Measurements from ENCODE around the gene CFAP61.

GRCh38 chr20:20295621-20296498 is 243.5 kb downstream of the CFAP61 start:
- no peak for TF ChIP-seq CTCF (IDR thresholded peaks at IDR 0.05)
- no peak for TF ChIP-seq CREB1 (CRISPR knock-in tag; IDR thresholded peaks at IDR 0.05)
- TF ChIP-seq, protein P1, sequence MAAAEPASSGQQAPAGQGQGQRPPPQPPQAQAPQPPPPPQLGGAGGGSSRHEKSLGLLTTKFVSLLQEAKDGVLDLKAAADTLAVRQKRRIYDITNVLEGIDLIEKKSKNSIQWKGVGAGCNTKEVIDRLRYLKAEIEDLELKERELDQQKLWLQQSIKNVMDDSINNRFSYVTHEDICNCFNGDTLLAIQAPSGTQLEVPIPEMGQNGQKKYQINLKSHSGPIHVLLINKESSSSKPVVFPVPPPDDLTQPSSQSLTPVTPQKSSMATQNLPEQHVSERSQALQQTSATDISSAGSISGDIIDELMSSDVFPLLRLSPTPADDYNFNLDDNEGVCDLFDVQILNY (CRISPR knock-in tag; IDR thresholded peaks at IDR 0.05): no peak
- no peak for TF ChIP-seq RELA (CRISPR knock-in tag; IDR thresholded peaks at IDR 0.05; ENCODE audit: borderline replicate concordance)
- no peak for TF ChIP-seq OVOL2 (CRISPR knock-in tag; IDR thresholded peaks at IDR 0.05; ENCODE audit: borderline replicate concordance)
- TF ChIP-seq CREM (CRISPR knock-in tag; IDR thresholded peaks at IDR 0.05): no peak
